Ishikawa (cell line): ENCODE measurements around the gene RNU4-1.
A peak's percentile ranks its signal among the peaks of the same experiment; 100 is the strongest.

Source experiments
- CEBPB ChIP-seq: IDR thresholded peaks from 2 replicates; pipeline ENCODE4 v1.6.1; 2012
- CREB1 ChIP-seq: IDR thresholded peaks from 2 replicates; pipeline ENCODE4 v1.6.1; 2012; ENCODE audit warnings: low read depth
- EGR1 ChIP-seq: IDR thresholded peaks from 2 replicates; pipeline ENCODE4 v1.6.1; 2012
- EP300 ChIP-seq: IDR thresholded peaks from 2 replicates; pipeline ENCODE4 v1.6.1; 2012; ENCODE audit warnings: borderline replicate concordance
- FOXM1 ChIP-seq: IDR thresholded peaks from 2 replicates; pipeline ENCODE4 v1.6.1; 2012; ENCODE audit warnings: low read depth, borderline replicate concordance
- MAX ChIP-seq: IDR thresholded peaks from 2 replicates; pipeline ENCODE4 v1.6.1; 2012
- NFIC ChIP-seq: IDR thresholded peaks from 2 replicates; pipeline ENCODE4 v1.6.1; 2012
- RAD21 ChIP-seq: IDR thresholded peaks from 2 replicates; pipeline ENCODE4 v1.6.1; 2012; ENCODE audit warnings: low read depth
- REST ChIP-seq: IDR thresholded peaks from 2 replicates; pipeline ENCODE4 v1.6.1; 2012; ENCODE audit warnings: low read depth, mild to moderate bottlenecking
- TAF1 ChIP-seq: IDR thresholded peaks from 2 replicates; pipeline ENCODE4 v1.6.1; 2012; ENCODE audit warnings: low read depth, mild to moderate bottlenecking
- TCF12 ChIP-seq: IDR thresholded peaks from 2 replicates; pipeline ENCODE4 v1.6.1; 2012; ENCODE audit warnings: low read depth
- TEAD4 ChIP-seq: IDR thresholded peaks from 2 replicates; pipeline ENCODE4 v1.6.1; 2012
- USF1 ChIP-seq: IDR thresholded peaks from 2 replicates; pipeline ENCODE4 v1.6.1; 2012
- YY1 ChIP-seq: IDR thresholded peaks from 2 replicates; pipeline ENCODE4 v1.6.1; 2012; ENCODE audit warnings: low read depth
- ZBTB7A ChIP-seq: IDR thresholded peaks from 2 replicates; pipeline ENCODE4 v1.6.1; 2012; ENCODE audit warnings: low read depth

The RNU4-1 gene

GRCh38 chr12:120263748-120264085 lies 29.3 kb downstream of the RNU4-1 start:
- TF ChIP-seq YY1 (no peak), EP300 (no peak), TAF1 (no peak), TEAD4 (no peak), MAX (no peak)

- TF ChIP-seq YY1 (no peak), TEAD4 (0 out of 2 replicates have a peak, but pooled peaks have one; percentile 46), FOXM1 (no peak)
Measured at GRCh38 chr12:120262852-120263747, 29.9 kb downstream of the RNU4-1 start.

GRCh38 chr12:120261951-120262851 lies 30.8 kb downstream of the RNU4-1 start:
- no peak for TF ChIP-seq TAF1
- no peak for TF ChIP-seq EGR1
- no peak for TF ChIP-seq CREB1
- TF ChIP-seq MAX, result 0 out of 2 replicates have a peak, but pooled peaks have one; percentile 23
- no peak for TF ChIP-seq CEBPB
- TF ChIP-seq EP300, result no peak
- no peak for TF ChIP-seq ZBTB7A

GRCh38 chr12:120260607-120261006 lies 32.4 kb downstream of the RNU4-1 start:
- TF ChIP-seq MAX (no peak), EP300 (no peak), FOXM1 (no peak), YY1 (no peak), USF1 (no peak), NFIC (no peak), EGR1 (no peak), RAD21 (no peak), CREB1 (no peak), REST (no peak), ZBTB7A (no peak), TCF12 (no peak), CEBPB (no peak), TEAD4 (no peak), TAF1 (no peak)

- TF ChIP-seq MAX (no peak), ZBTB7A (no peak), RAD21 (no peak), EP300 (no peak), TCF12 (no peak), TAF1 (no peak), TEAD4 (no peak), REST (no peak), NFIC (no peak)
Measured at GRCh38 chr12:120259418-120260202, 33.4 kb downstream of the RNU4-1 start.
